Ovary (tissue), 3 donors: ENCODE results near the gene TGFB1I1.
A peak's percentile ranks its signal among the peaks of the same experiment; 100 is the strongest.

ENCODE experiments used
- CTCF ChIP-seq, 3 donors: fragments of 450-650 bp in 2 of 3; fragments of 200-600 bp in 1 of 3; IDR thresholded peaks; one replicate each; pipeline versions ENCODE4 v1.5.1 to v1.8.0; 2016 to 2022; ENCODE audit warnings: antibody characterized with exemption in 3 of 3, mild to moderate bottlenecking in 1 of 3
- POLR2A ChIP-seq: fragments of 450-650 bp; IDR thresholded peaks from one replicate; pipeline ENCODE4 v1.6.1; 2017; ENCODE audit warnings: antibody characterized with exemption, mild to moderate bottlenecking, moderate library complexity
- donor health status: DM: no; HTN: no; CAD: no.

GRCh38 chr16:31451681-31452351 is 20.1 kb upstream of the TGFB1I1 start:
- TF ChIP-seq CTCF (IDR thresholded peaks at IDR 0.05) (peak; percentile 15 to 50 (median 36)), POLR2A (no peak)
